GM18520 (cell line): ENCODE data around the gene IPPK.
"Not testable (repeated sequence)": the region's sequence is repeated elsewhere in the genome, so short reads cannot be mapped to it uniquely, and the experiment has no call there.

ENCODE experiments used
- ATAC-seq: cut with Tn5 transposase; IDR thresholded peaks from one replicate; pipeline ENCODE4 v1.9.1; 2021; ENCODE audit not compliant: unreplicated experiment

Gene IPPK

DNA sequence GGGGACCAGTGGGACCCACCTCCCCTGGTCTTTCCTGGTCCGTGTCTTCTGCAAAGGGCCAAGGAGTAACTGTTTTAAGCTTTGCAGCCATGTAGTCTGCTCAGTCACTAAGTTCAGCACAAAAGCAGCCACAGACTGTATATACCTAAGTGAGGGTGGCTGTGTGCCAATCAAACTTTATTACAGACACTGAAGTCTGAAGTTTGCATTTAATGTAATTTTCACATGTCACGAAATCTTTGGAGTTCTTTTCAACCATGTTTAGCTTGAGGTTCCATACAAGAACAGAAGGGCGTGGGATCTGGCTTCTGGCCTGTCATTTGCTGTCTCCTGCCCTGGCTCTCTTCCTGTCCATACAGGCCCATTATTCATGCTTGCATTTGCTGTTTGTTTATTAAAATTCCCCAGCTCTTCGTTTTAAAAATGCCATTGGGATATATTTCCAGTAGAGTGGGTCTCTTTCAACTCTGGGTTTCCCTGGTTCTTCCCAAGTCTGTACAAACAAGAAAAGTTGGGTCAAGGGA, 69.9 kb downstream of the IPPK start:
- no peak for ATAC-seq

- ATAC-seq, result no peak
Observed at GRCh38 chr9:92598382-92598781, 71.5 kb downstream of the IPPK start.

DNA sequence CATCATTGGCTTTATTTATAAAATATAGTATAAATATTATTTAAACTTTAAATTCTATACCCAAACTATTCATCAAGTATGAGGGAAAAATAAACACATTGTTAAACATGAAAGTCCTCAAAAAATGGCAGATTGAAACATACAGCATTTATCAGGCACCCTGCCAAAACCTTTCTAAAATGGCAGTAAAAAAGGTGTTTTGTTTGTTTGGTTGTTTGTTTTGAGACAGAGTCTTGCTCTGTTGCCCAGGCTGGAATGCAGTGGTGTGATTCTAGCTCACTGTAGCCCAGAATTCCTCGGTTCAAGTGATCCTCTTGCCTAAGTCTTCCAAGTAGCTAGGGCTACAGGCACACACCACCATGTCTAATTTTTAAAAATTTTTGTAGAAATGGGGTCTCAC, 74.0 kb downstream of the IPPK start:
- no peak for ATAC-seq

- not testable (repeated sequence) for ATAC-seq
Observed at GRCh38 chr9:92595075-92595474, 74.9 kb downstream of the IPPK start.

GRCh38 chr9:92592946-92593861, 76.7 kb downstream of the IPPK start:
- ATAC-seq, result no peak

- no peak for ATAC-seq
Observed at GRCh38 chr9:92592537-92592936, 77.4 kb downstream of the IPPK start.

- no peak for ATAC-seq
Observed at GRCh38 chr9:92590377-92590776, 79.6 kb downstream of the IPPK start.

DNA sequence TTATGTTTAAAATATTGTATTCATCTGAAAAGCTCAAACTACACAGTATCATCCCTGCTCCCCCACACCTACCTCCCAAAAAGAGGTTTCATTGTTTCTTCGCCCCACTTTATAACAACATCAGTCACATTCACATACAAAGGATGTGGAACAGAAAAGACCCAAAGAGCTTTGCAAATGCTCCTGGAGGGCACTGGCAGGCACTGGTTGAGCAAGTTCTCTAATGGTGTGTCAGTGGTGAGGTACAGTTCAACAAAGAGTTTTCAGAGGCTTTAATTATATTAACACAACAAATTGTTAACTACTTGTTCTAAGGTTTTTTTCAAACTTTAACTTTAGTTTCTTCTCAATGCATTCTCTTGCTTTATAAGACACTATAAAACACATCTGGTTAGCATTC, 80.0 kb downstream of the IPPK start:
- ATAC-seq, result no peak

- no peak for ATAC-seq
Observed at GRCh38 chr9:92576175-92576574, 93.8 kb downstream of the IPPK start.

DNA sequence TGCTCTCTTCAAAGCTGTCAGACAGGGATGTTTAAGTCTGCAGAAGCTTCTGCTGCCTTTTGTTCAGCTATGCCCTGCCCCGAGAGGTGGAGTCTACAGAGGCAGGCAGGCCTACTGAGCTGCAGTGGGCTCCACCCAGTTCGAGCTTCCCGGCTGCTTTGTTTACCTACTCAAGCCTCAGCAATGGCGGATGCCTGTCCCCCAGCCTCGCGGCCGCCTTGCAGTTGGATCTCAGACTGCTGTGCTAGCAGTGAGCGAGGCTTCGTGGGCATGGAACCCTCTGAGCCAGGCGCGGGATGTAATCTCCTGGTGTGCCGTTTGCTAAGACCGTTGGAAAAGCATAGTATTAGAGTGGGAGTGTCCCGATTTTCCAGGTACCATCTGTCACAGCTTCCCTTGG, 96.3 kb downstream of the IPPK start:
- not testable (repeated sequence) for ATAC-seq

- ATAC-seq, result not testable (repeated sequence)
Observed at GRCh38 chr9:92571871-92572270, 98.1 kb downstream of the IPPK start.

GRCh38 chr9:92564982-92565381, 104.9 kb downstream of the IPPK start:
- no peak for ATAC-seq

GRCh38 chr9:92564504-92564903, 105.4 kb downstream of the IPPK start:
- ATAC-seq, result no peak
